A673 (cell line): ENCODE measurements around the gene TTLL11. TPM values are rescaled to one million over a fixed set of nuclear protein-coding genes. Genes with fewer than 3 reads are reported as not detected.

ENCODE experiments used
- BruUV-seq: library from RNA; stranded (reverse); fragments of 400-500 nt; replicated peaks from 2 replicates; lab custom pipeline; 2021; lab: Mats Ljungman, UMichigan
- CTCF ChIA-PET: fragments of 300-600 bp; sonication (Branson Sonifier 250); formaldehyde crosslinking; loops from one replicate; lab custom pipeline; 2022; ENCODE audit warnings: antibody characterized with exemption; lab: Charles Lee
- POLR2A ChIA-PET: fragments of 300-600 bp; sonication (Branson Sonifier 250); formaldehyde crosslinking; loops from one replicate; lab custom pipeline; 2022; ENCODE audit warnings: antibody characterized with exemption; ENCODE audit not compliant: low non-redundant PET; lab: Charles Lee
- DNase-seq: peaks from one replicate; pipeline ENCODE4 v3.0.0-alpha.2; 2015; ENCODE audit warnings: low spot score
- H3K27ac ChIP-seq: fragments of 200-600 bp; sonication (generic); 2 replicates; pipeline ENCODE4 v1.5.1; 2016; ENCODE audit warnings: mixed run types, low read depth, mild to moderate bottlenecking, mixed read lengths, antibody characterized with exemption, low read length; ENCODE audit not compliant: poor library complexity, severe bottlenecking
- H3K27me3 ChIP-seq: fragments of 200-600 bp; sonication (generic); replicated peaks from 2 replicates; pipeline ENCODE4 v1.6.1; 2017; ENCODE audit warnings: mixed run types, low read depth, mild to moderate bottlenecking, mixed read lengths, antibody characterized with exemption, low read length; ENCODE audit not compliant: insufficient read depth, poor library complexity
- H3K36me3 ChIP-seq: fragments of 200-600 bp; sonication (generic); 2 replicates; pipeline ENCODE4 v1.6.1; 2016; ENCODE audit warnings: mixed run types, mild to moderate bottlenecking, mixed read lengths, antibody characterized with exemption, low read length; ENCODE audit not compliant: insufficient read depth, poor library complexity, severe bottlenecking
- H3K4me1 ChIP-seq: fragments of 200-600 bp; sonication (generic); 2 replicates; pipeline ENCODE4 v1.6.1; 2017; ENCODE audit warnings: mixed run types, mild to moderate bottlenecking, mixed read lengths, antibody characterized with exemption, low read length; ENCODE audit not compliant: insufficient read depth, poor library complexity, severe bottlenecking
- H3K4me3 ChIP-seq: fragments of 200-600 bp; sonication (generic); 2 replicates; pipeline ENCODE4 v1.5.1; 2016; ENCODE audit warnings: low read depth, mixed run types, mild to moderate bottlenecking, mixed read lengths, low read length; ENCODE audit not compliant: poor library complexity, severe bottlenecking
- H3K9me3 ChIP-seq: fragments of 200-600 bp; sonication (generic); 2 replicates; pipeline ENCODE4 v1.6.1; 2016; ENCODE audit warnings: mixed run types, low read depth, mild to moderate bottlenecking, mixed read lengths, antibody characterized with exemption, low read length; ENCODE audit not compliant: poor library complexity, severe bottlenecking
- EZH2 ChIP-seq: fragments of 200-600 bp; sonication (generic); IDR thresholded peaks from 2 replicates; pipeline ENCODE4 v1.6.1; 2017; ENCODE audit warnings: borderline replicate concordance, low read depth, mild to moderate bottlenecking, mixed read lengths, antibody characterized with exemption, low read length; ENCODE audit not compliant: poor library complexity, severe bottlenecking
- intact Hi-C: fragments of 100-400 bp; cut with micrococcal nuclease; formaldehyde crosslinking; loops from one replicate; pipeline ENCODE4 v1.10.0; 2022; ENCODE audit not compliant: unreplicated experiment
- total RNA-seq: library from RNA; stranded (reverse); gene quantifications from 2 replicates; pipeline ENCODE4 v1.2.3, GENCODE V29; 2021
- TF ChIP-seq, protein P1 (sequence below): fragments of 300-800, 200-600 bp; sonication (generic); conservative IDR thresholded peaks from 2 replicates; pipeline ENCODE4 v1.5.1; 2017; ENCODE audit warnings: low read depth, mild to moderate bottlenecking, antibody characterized with exemption, low read length, moderate library complexity, mixed read lengths

The TTLL11 gene
- total RNA-seq, 1 experiment from 2014 or later, result 3.0 TPM

DNA sequence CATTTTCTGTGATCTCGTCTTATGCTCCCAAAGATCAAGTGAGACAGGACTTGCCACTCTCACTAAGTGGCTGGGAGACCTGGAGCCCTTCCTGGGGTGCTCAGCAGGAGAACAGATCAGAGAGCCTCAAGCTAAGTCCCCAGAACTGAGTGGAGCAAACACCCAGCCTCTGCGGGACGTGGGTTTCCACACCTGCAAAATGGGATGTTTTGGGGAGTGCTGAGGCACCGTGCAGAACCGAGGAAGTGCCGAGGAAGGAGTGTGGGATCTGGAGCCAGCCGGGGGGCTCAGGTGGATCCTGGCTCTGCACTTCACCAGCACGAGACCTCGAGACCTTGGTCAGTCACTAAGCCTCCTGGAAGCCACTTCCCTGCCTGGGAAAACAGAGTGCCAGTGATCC lies 275.6 kb downstream of the TTLL11 start:
- Histone ChIP-seq H3K36me3 (no peaks in the 10 kb centered on the region), H3K4me3 (no peak overlapping the region), H3K27ac (no peak overlapping the region), H3K27me3 (no peaks in the 10 kb centered on the region), H3K9me3 (no peaks in the 10 kb centered on the region), H3K4me1 (peaks cover 11% of the 10 kb centered on the region)
- DNase-seq, result no peak
- no peak for TF ChIP-seq EZH2
- ChIA-PET CTCF (no interaction called here), POLR2A (no interaction called here)
- no TSS peak for BruUV-seq
- intact Hi-C loops, result no loop called here

GRCh38 chr9:121816845-121817450 lies 276.2 kb downstream of the TTLL11 start:
- TF ChIP-seq, protein P1, sequence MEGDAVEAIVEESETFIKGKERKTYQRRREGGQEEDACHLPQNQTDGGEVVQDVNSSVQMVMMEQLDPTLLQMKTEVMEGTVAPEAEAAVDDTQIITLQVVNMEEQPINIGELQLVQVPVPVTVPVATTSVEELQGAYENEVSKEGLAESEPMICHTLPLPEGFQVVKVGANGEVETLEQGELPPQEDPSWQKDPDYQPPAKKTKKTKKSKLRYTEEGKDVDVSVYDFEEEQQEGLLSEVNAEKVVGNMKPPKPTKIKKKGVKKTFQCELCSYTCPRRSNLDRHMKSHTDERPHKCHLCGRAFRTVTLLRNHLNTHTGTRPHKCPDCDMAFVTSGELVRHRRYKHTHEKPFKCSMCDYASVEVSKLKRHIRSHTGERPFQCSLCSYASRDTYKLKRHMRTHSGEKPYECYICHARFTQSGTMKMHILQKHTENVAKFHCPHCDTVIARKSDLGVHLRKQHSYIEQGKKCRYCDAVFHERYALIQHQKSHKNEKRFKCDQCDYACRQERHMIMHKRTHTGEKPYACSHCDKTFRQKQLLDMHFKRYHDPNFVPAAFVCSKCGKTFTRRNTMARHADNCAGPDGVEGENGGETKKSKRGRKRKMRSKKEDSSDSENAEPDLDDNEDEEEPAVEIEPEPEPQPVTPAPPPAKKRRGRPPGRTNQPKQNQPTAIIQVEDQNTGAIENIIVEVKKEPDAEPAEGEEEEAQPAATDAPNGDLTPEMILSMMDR, result no peak
- no peak for TF ChIP-seq EZH2
- no peak for DNase-seq
- H3K27ac ChIP-seq, result no peak overlapping the region
- H3K4me1 ChIP-seq, result peaks cover 11% of the 10 kb centered on the region
- ChIA-PET CTCF (no interaction called here), POLR2A (no interaction called here)
- no peak overlapping the region for H3K4me3 ChIP-seq
- no peaks in the 10 kb centered on the region for H3K9me3 ChIP-seq
- intact Hi-C loops, result no loop called here
- no peaks in the 10 kb centered on the region for H3K36me3 ChIP-seq
- no TSS peak for BruUV-seq
- no peaks in the 10 kb centered on the region for H3K27me3 ChIP-seq

DNA sequence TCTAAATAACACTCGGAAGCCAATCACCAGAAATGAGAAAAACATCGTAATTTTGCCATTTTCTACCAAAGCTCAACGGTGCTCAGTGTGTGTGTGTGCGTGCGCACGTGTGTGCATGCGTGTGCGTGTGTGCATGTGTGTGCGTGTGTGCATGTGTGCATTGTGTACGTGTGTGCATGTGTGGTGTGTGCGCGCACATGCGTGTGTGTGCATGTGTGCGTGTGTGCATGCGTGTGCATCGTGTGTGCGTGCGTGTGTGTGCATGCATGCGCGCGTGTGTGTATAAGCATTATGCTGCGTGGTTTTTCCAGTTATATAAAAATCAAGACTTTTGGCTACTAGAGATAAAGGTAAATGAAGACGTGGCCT lies 276.7 kb downstream of the TTLL11 start:
- Histone ChIP-seq H3K4me3 (no peak overlapping the region), H3K27me3 (no peaks in the 10 kb centered on the region), H3K27ac (no peak overlapping the region), H3K9me3 (no peaks in the 10 kb centered on the region), H3K36me3 (no peaks in the 10 kb centered on the region), H3K4me1 (peaks cover 11% of the 10 kb centered on the region)
- intact Hi-C loops, result no loop called here
- POLR2A ChIA-PET, result no interaction called here
- TF ChIP-seq, protein P1, result no peak
- TF ChIP-seq EZH2, result no peak
- CTCF ChIA-PET, result no interaction called here
- DNase-seq, result no peak
- no TSS peak for BruUV-seq

DNA sequence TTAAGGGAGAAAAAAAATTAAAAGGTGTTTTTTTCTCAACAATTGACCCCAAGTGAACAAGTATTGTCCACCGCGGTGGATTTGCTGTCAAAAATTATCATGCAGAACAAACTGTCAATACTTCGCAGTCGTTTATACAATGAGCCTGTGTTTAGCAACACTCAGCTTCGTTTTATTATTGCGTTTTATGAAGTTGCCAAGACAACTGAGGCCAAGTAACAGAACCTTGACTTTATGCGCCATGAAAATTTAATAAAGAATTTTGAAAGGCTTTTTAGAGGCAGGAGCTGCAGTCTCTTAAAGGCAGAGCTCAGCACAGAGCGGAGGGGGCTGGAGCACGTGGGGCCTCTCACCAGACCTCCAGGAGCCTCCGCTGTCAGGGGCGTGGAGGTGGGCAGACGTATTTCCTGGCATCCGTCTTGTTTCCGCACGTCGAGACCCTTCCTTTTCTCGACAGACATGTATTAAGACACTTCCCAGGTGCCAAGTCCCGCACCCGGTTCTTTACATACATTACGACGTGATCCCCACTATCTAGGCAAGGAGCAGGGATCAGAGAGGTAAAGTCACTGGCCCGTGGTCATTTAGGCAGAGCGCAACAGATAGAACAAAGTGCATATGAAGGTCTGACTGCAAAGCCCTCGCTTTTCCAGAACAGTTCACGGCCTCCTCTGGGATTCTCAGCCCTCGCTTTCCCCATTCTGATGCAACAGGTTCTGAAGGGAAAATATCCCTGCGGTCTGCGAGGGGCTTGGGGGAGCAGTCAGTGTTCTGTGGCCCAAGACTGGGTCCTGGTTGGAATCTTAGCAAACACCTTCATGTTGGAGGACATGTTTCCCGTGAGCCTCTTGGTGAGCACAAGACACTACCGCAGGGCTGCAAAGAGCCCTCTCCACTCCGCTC lies 277.3 kb downstream of the TTLL11 start:
- H3K9me3 ChIP-seq, result no peaks in the 10 kb centered on the region
- H3K27me3 ChIP-seq, result no peaks in the 10 kb centered on the region
- POLR2A ChIA-PET, result no interaction called here
- BruUV-seq, result no TSS peak
- H3K4me1 ChIP-seq, result peaks cover 11% of the 10 kb centered on the region
- TF ChIP-seq, protein P1, result no peak
- no peak for TF ChIP-seq EZH2
- DNase-seq, result no peak
- CTCF ChIA-PET, result no interaction called here
- H3K4me3 ChIP-seq, result no peak overlapping the region
- H3K36me3 ChIP-seq, result no peaks in the 10 kb centered on the region
- no peak overlapping the region for H3K27ac ChIP-seq
- intact Hi-C loops, result no loop called here
